Umbilical cord (tissue), 2 donors: ENCODE data around the gene LLGL1. TPM values are rescaled to one million over a fixed set of nuclear protein-coding genes. Genes with fewer than 3 reads are reported as not detected.

Experiments used
- DNase-seq: peaks from one replicate; pipeline ENCODE4 v3.0.0-alpha.2; 2015; ENCODE audit warnings: low spot score
- total RNA-seq: library from RNA; depleted of rRNA; stranded (reverse); fragments of >200 nt; gene quantifications from one replicate; pipeline ENCODE4 v1.2.3, GENCODE V29; 2014; ENCODE audit warnings: low replicate concordance; ENCODE audit not compliant: insufficient read depth

LLGL1 gene
- total RNA-seq, 1 donor from 2014 or later, result 21.2 TPM

GRCh38 chr17:18270046-18270931, 44.9 kb downstream of the LLGL1 start:
- DNase-seq, result no peak

GRCh38 chr17:18277076-18277475, 51.6 kb downstream of the LLGL1 start:
- no peak for DNase-seq

- no peak for DNase-seq
These were observed 53.4 kb downstream of the LLGL1 start for GRCh38 chr17:18278867-18279266.

- DNase-seq, result no peak
These were observed 54.8 kb downstream of the LLGL1 start for GRCh38 chr17:18280249-18280648.

DNA sequence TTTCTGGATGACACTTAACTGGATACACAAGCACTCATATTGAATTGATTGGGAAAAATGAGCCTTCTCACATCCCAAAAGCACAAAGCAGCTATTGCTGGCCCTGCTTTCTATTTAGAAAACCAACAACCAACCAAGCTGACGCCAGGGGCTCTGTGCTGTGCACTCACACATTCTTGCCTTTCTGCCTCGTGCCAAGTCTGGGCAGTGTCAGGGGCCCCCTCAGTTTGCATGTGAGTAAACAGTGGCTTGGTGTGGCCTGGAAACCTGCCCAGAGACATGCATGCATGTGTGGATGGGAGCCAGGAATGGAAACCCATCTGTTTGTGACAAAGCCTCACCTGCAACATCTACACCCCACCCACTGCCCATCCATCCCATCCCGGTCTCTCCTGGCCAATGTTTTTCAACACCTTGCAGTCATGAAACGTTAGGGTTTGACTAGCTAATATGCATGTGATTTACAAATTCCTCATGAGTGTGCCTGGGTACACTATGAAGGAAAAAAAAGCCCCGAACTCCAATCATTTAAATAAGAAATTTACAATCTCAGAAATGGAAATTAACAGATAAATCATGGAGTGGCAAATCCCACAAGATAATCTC, 55.4 kb downstream of the LLGL1 start:
- no peak for DNase-seq

DNA sequence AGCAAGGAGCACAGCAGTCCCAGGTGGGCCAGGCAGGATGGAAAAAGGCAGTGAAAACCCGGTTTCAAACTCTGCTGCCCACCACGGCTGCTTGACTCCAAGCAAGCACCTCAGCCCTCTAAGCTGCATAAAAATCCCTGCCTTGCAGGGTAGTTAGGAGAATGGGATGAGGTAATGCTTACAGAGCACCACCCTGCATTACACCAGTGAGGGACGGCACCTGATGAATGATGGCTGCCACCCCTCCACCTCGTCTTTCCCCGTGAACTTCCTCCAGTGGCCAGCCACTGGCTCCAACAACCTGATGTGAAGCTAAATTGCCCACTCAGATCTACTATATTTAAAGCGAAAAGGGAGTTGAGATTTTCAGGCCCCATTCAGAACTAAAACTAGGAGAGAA, 56.4 kb downstream of the LLGL1 start:
- DNase-seq, result no peak

- DNase-seq, result no peak
These were observed 59.9 kb downstream of the LLGL1 start for GRCh38 chr17:18285296-18285695.

DNA sequence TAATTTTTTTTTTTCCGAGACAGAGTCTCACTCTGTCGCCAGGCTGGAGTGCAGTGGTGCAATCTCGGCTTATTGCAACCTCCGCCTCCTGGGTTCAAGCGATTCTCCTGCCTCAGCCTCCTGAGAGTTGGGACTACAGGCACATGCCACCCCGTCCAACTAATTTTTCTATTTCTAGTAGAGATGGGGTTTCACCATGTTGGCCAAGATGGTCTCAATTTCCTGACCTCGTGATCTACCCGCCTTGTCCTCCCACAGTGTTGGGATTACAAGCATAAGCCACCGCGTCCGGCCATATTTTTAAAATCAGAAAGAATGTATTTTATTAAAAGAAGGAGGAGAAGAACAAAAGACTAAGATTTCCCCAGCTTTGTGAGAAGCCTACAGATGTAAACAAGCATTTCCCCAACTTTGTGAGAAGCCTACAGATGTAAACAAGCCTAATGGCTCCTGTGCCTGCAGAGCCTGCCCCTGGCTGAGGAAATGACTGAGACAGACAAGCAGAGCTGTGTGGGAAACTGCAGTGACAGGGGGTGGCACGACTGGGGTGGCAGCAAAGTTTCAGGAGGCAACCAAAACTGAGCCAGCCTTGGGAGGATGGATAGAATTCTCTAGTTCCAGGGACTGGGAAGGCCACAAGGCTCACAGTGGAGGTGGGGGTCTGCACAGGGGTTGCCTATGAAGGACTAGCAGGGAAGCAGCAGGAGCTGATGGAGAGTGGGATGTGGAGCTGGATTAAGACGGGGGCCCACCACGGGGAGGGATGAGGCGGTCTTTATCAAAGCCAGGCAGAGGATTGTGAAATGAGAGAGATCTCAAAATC, 66.5 kb downstream of the LLGL1 start:
- no peak for DNase-seq

Other genes starting within 250 kb of the LLGL1 start
- 16.6 TPM for gene ATPAF2, start 186.5 kb upstream of the LLGL1 start, total RNA-seq
- 5.5 TPM for gene GID4, start 186.2 kb upstream of the LLGL1 start, total RNA-seq
- 25.3 TPM for gene DRG2, start 137.7 kb upstream of the LLGL1 start, total RNA-seq
- 4.3 TPM for gene MYO15A, start 116.9 kb upstream of the LLGL1 start, total RNA-seq
- gene ALKBH5, start 41.8 kb upstream of the LLGL1 start, total RNA-seq, result 86.2 TPM
- 118 TPM for gene FLII, start 33.1 kb downstream of the LLGL1 start, total RNA-seq
- 15.9 TPM for gene MIEF2, start 35.0 kb downstream of the LLGL1 start, total RNA-seq
- 16.1 TPM for gene TOP3A, start 89.4 kb downstream of the LLGL1 start, total RNA-seq
- 7.2 TPM for gene SMCR8, start 89.7 kb downstream of the LLGL1 start, total RNA-seq
- gene SHMT1, start 137.9 kb downstream of the LLGL1 start, total RNA-seq, result 5.1 TPM
- 0.24 TPM for gene EVPLL, start 152.1 kb downstream of the LLGL1 start, total RNA-seq